ENCODE data around the gene ANKMY1.
A peak's percentile ranks its signal among the peaks of the same experiment; 100 is the strongest.

GRCh38 chr2:240434728-240435456, 122.9 kb downstream of the ANKMY1 start:
- TF ChIP-seq, protein P1, sequence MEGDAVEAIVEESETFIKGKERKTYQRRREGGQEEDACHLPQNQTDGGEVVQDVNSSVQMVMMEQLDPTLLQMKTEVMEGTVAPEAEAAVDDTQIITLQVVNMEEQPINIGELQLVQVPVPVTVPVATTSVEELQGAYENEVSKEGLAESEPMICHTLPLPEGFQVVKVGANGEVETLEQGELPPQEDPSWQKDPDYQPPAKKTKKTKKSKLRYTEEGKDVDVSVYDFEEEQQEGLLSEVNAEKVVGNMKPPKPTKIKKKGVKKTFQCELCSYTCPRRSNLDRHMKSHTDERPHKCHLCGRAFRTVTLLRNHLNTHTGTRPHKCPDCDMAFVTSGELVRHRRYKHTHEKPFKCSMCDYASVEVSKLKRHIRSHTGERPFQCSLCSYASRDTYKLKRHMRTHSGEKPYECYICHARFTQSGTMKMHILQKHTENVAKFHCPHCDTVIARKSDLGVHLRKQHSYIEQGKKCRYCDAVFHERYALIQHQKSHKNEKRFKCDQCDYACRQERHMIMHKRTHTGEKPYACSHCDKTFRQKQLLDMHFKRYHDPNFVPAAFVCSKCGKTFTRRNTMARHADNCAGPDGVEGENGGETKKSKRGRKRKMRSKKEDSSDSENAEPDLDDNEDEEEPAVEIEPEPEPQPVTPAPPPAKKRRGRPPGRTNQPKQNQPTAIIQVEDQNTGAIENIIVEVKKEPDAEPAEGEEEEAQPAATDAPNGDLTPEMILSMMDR (IDR thresholded peaks at IDR 0.05) = no peak
- TF ChIP-seq POLR2A (IDR thresholded peaks at IDR 0.05) = peak; percentile 8
